NCI-H2029 treated with DMSO at 0.1 percent for 48 hours (cell line): ENCODE results near the gene TFCP2L1.
"Not testable (repeated sequence)": the region's sequence is repeated elsewhere in the genome, so short reads cannot be mapped to it uniquely, and the experiment has no call there.

Source experiments
- DNase-seq: peaks from one replicate; lab custom pipeline; 2025; lab: John Stamatoyannopoulos, UW

TFCP2L1 gene

GRCh38 chr2:121295911-121296650 is 11.1 kb upstream of the TFCP2L1 start:
- DNase-seq: no peak

GRCh38 chr2:121294881-121295840 is 10.2 kb upstream of the TFCP2L1 start:
- no peak for DNase-seq

GRCh38 chr2:121293450-121294325 is 8.7 kb upstream of the TFCP2L1 start:
- peak; percentile 62 for DNase-seq

- DNase-seq: no peak
Observed at GRCh38 chr2:121291251-121291580, 6.2 kb upstream of the TFCP2L1 start.

GRCh38 chr2:121289271-121289670 is 4.3 kb upstream of the TFCP2L1 start:
- no peak for DNase-seq

- no peak for DNase-seq
Observed at GRCh38 chr2:121288454-121289231, 3.6 kb upstream of the TFCP2L1 start.

- DNase-seq: no peak
Observed at GRCh38 chr2:121287956-121288355, 3.0 kb upstream of the TFCP2L1 start.

- no peak for DNase-seq
Observed at GRCh38 chr2:121287146-121287798, 2.3 kb upstream of the TFCP2L1 start.

- no peak for DNase-seq
Observed at GRCh38 chr2:121286506-121286905, 1.5 kb upstream of the TFCP2L1 start.

- DNase-seq: no peak
Observed at GRCh38 chr2:121285926-121286325, 924 bp upstream of the TFCP2L1 start.

GRCh38 chr2:121283670-121284462 is 1.1 kb downstream of the TFCP2L1 start:
- no peak for DNase-seq

GRCh38 chr2:121282800-121283385 is 2.1 kb downstream of the TFCP2L1 start:
- no peak for DNase-seq

GRCh38 chr2:121281694-121282093 is 3.3 kb downstream of the TFCP2L1 start:
- no peak for DNase-seq

- DNase-seq: no peak
Observed at GRCh38 chr2:121281107-121281506, 3.9 kb downstream of the TFCP2L1 start.

GRCh38 chr2:121279476-121280220 is 5.4 kb downstream of the TFCP2L1 start:
- DNase-seq: no peak

- DNase-seq: no peak
Observed at GRCh38 chr2:121276341-121276740, 8.7 kb downstream of the TFCP2L1 start.

- DNase-seq: no peak
Observed at GRCh38 chr2:121273116-121273515, 11.9 kb downstream of the TFCP2L1 start.

- DNase-seq: no peak
Observed at GRCh38 chr2:121272596-121272995, 12.4 kb downstream of the TFCP2L1 start.

GRCh38 chr2:121269436-121269835 is 15.6 kb downstream of the TFCP2L1 start:
- not testable (repeated sequence) for DNase-seq
